ENCODE data around the gene WWOX.

Gene WWOX

GRCh38 chr16:78235168-78235800, 135.8 kb downstream of the WWOX start:
- FAIRE-seq: no peak

- FAIRE-seq: no peak
Observed at GRCh38 chr16:78235876-78236275, 136.4 kb downstream of the WWOX start.

DNA sequence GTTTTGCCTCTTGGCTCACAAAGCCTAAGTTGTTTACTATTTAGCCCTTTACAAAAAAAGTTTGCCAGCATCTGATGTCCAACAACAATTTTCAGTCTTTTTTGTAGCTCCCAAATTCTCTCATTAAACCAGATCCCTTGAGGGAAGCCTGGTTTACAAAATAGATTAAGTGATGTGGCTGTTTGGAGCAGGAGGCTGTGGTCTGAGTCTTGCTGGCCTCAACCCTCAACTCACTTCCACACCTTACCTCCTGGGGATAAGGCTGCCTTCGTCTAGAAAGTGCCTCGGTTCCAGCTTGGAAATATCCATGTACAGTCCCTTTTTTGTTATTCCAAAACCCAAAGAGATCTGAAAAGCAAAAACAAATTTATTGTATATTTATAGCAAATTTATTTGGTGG, 138.4 kb downstream of the WWOX start:
- FAIRE-seq: no peak

DNA sequence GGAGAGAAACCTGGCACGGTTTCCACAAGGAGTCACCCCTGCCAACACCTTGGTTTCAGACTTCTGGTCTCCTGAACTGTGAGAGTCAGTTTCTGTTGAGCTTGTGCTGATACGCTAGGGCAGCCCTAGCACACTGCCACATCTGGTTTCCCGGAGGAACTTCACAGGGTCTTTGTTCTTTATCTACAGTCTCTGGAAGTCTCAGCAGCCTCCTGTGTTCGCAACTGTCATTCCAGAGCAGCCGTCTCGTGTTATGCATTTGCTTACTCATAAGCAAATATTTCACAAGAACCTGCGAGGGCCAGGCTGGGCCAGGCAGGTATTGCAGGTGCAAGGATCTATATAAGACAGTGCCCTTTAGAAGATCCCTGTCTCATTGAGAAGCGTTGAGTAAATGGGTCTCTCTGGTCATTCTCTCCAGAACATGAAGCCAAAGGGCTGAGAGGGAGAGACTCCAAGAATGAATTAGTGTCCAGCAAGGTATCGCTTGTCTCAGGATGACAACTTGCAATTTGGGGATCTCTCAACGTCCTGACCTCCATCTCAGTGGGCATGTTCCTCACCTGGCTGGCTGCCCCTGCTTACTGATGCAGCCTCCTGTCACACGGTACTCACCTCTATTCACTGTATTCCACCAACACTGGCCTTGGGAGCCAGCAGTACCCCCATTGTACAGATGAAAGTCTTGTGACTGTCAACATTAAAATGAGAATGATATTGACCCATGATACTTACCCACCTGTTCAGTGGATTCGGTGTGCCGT, 141.2 kb downstream of the WWOX start:
- FAIRE-seq: no peak

DNA sequence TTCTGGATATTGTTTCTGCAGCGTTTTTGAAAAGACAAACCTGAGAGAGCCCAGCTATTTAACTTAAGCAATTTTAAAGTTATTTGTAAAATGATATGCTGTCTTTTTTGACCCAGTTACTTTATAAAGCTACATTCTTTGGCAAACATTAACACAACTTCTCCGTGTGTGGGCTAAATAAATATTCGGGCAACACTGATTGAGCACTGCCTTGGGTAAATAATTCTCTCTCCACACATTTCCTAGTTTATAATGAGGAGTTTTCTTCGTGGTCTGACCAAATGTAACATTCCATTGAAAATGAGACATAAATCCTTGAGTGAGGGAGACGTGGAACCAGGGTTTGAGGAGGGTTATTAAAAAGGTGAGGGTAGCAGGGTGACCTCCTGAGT, 142.8 kb downstream of the WWOX start:
- FAIRE-seq: no peak

- FAIRE-seq: no peak
Observed at GRCh38 chr16:78244131-78244895, 144.9 kb downstream of the WWOX start.

DNA sequence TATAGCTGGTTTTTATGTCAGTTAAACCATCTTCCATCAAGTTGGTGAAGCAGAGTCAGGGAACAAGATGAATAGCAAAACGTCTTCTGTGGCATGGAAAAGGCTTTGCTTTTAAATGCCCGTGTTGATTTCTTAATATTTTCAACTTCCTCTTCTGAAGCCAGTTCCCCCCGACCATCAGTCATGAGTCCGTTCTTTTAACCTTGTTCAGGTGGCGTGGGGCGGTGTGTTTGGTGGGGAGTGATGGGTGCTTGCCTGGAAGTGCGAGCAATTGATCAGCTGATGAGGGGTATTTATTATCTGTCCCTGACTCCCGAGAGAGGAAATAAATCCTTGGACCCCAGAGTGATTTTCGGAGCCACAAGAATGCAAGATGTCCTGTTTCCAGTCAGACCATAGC, 147.1 kb downstream of the WWOX start:
- FAIRE-seq: no peak

GRCh38 chr16:78249056-78249455, 149.6 kb downstream of the WWOX start:
- FAIRE-seq: no peak

GRCh38 chr16:78249832-78250231, 150.4 kb downstream of the WWOX start:
- FAIRE-seq: no peak

DNA sequence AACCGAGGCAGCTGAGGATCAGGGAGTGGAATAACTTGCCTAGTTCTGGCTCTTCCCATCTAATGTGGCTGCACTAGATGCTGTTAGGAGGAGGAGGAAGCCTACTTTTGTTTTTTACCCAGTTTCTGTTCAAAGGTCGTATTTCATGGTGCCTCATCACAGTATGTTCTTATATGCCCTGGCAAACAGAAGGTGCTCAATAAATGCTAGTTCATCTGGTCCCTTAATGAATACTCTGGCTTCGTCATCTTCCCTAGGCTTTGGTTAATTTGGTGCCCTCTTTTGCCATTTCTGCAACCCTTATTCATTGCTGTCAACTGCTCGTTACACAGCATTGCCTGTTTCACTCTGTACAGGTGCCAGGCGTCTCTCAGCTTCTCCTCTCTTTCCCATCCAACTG, 151.7 kb downstream of the WWOX start:
- FAIRE-seq: no peak

DNA sequence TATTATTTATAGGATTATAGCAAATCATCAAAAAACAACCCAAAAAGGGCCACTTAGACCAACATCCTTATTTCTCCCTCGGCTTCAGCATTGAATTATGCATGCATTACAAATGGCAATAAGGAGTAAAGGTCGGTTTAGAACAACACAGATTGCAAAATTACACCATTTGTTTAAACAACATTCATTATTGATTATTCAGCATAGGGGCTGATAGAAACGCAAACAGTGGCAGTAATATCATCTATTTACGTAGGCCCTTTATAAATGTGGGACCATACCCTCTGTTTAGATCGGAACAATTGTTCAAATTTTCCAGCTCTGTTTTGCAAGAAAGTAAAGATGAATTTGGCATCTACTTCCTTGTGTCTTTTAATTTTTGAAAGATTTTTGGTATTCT, 153.3 kb downstream of the WWOX start:
- FAIRE-seq: no peak

GRCh38 chr16:78254841-78255240, 155.4 kb downstream of the WWOX start:
- no peak for FAIRE-seq

DNA sequence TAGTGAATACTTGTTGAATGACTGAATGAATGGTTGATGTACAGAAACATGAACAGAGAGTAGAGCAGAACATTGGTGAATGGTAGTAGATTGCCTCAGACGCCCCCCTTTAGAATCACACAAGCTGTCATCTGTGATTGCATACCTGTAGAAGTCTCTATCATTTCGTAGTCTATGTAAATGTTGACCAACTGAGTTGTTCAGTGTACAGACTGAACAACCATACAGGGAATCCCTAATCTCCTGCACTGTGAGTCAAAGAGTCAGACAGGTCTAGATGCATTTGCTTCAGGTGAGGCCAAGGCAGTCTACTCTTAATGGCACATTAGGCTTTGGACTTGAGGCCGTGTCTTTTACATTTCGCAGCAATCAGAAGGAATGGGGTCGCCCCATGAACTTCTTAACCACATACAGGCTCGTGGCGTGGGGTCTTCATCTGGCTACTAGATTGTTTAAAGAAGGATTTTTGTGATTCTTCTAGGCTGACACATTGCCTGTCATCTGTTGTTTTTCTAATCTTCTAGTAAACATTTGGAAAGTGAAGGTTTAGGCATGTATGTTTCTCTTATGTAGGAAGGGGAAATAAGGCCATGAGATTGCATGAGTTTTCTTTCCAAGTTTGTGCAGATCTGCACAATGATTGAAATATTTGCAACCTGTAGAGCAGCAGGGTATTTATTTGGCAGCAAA, 157.4 kb downstream of the WWOX start:
- FAIRE-seq: no peak

- no peak for FAIRE-seq
Observed at GRCh38 chr16:78257376-78257728, 157.9 kb downstream of the WWOX start.

DNA sequence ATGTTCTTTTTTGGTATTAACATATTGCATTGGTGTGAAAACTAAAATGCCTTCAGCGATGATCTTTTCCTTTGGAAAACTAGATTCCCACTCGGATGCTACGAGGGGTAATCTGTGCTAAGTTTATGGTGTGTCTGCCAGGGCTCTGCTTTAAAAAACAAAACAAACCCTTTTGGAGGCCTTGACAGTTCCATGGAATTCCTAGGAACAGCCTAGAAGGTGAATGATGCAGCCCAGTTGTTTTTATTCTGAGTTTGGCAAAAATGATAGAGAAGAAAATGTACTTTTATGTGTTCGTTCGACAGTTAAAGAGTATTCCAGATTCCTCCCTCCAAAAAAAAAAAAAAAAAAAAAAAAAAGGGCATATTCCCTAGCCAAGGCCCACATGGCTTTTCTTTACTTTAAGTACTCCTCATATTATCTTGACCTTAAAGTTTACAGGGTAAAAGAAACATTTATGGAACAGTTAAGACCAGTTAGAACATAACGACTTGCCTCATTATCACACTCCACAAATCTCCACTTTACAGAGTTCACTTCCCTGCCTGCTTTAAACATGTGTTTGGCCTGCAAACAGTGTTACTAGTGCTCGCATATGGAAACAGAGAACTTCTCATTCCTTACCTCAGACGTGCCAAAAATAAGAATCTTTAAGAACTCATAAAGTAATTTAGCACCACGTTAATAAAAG, 159.1 kb downstream of the WWOX start:
- FAIRE-seq: no peak

DNA sequence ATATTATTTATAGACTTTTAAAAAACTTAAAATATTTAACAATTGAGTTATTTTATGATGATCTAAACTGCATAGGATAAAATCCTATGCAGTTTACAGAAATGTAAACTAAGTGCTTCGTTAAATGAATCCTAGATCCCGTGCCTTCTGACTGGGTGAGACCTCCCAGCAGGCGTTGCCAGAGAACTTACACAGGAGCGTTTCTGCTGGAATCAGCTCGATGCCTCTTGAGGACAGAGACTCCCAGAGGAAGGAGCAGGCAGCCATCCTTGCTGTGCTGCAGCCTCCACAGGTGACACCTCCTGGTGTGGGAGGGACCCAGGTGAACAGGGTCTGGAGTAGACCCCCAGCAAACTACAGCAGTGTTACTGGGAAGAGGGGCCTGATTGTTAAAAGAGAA, 160.4 kb downstream of the WWOX start:
- no peak for FAIRE-seq

GRCh38 chr16:78264642-78265041, 165.2 kb downstream of the WWOX start:
- FAIRE-seq: no peak

DNA sequence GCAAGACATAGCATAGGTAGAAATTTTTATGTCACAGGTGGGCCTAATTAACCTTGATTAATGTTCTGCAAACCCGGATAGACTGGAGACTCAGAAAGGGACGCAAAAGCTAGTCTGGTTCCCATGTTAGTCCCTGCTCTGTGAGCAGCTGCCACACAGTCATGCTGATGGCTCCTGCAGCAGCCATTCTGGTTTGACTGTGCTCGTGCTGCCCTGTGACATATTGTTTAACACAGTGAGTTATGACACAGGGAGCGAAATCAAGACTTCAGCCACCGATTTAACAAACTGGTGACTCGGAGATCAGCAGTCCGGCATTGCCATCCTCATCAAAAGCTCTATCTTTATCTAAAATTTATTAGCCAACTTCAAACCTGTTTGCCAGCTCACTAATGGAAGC, 169.8 kb downstream of the WWOX start:
- no peak for FAIRE-seq

DNA sequence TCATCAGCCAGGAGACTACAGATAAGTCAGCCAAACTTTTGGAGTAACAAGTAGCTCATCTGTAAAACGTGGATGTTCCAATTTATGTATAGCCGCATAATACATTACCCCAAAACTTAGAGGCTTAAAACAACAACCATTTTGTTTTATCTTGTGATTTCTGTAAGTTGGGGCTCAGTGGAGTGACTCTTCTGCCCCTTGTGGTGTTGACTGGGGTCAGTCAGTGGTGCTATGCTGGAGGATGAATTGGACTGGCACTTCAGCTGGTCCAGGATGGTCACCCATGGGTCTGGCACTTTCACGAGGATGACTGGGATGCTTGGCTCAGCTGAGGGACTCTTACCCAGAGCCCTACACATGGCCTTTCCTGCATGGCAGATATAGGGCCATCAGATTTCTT, 172.5 kb downstream of the WWOX start:
- no peak for FAIRE-seq

DNA sequence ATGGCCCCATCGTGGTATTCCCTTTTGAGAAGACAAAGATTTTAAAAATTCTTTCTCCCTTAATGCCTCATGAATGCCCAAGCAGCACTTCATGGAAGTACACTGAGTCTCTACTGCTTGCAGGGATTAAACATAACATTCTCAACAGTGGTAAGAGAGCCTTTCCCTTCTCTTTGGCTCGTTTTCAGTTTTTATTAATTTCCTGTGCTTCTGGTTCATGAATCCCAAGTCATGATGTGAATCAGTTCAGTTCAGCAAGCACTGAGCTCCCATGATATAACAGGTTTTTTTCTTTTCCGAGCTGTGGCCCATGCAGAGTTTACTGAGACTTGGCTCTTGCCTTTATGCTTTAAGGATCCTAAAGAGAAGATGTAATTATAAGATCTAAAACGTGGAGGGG, 175.3 kb downstream of the WWOX start:
- FAIRE-seq: no peak

DNA sequence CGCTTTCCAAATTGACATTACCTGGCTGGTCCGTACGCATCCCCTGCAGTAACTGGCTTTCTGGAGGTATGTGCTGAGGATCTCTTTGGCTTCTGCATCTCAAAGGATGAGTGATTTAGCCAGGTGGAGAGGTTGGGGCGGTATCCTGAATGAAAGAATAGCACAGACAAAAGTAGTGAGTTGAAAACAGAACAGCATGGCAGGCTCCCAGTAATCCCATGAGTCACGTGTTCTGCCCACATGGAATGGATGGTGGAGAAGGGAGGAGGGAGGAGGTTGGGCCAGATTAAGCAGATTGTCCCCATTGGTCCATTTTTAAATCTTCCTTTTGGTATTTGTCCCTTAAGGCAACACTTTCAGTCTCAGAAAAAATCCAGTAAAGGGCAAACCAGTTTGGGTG, 176.0 kb downstream of the WWOX start:
- FAIRE-seq: no peak

GRCh38 chr16:78277321-78278055, 178.0 kb downstream of the WWOX start:
- FAIRE-seq: no peak

Data from TTC549 (cell line).